CD4-positive, alpha-beta T cell treated with Interleukin-6 for 4 hours (primary cell): ENCODE data around the gene BLID.

Source experiments
- DNase-seq: peaks from one replicate; pipeline ENCODE4 v3.0.0-alpha.2; 2020; ENCODE audit warnings: mixed read lengths

The BLID gene

GRCh38 chr11:122115524-122116379 lies at the start of gene BLID:
BLID (minus strand) TSS chr11:122116215; CDS start chr11:122115922, 293 bp downstream.
- DNase-seq = no peak

GRCh38 chr11:122163053-122163819 lies 47.2 kb upstream of the BLID start:
- DNase-seq = no peak

- no peak for DNase-seq
These were observed 46.1 kb upstream of the BLID start for GRCh38 chr11:122162095-122162494.

GRCh38 chr11:122160841-122161590 lies 45.0 kb upstream of the BLID start:
- DNase-seq = no peak

GRCh38 chr11:122159861-122160260 lies 43.8 kb upstream of the BLID start:
- DNase-seq = no peak

GRCh38 chr11:122159173-122159721 lies 43.2 kb upstream of the BLID start:
- no peak for DNase-seq

- no peak for DNase-seq
These were observed 42.2 kb upstream of the BLID start for GRCh38 chr11:122158171-122158570.

GRCh38 chr11:122157653-122158161 lies 41.7 kb upstream of the BLID start:
- DNase-seq = no peak

- DNase-seq = no peak
These were observed 40.9 kb upstream of the BLID start for GRCh38 chr11:122156940-122157382.

GRCh38 chr11:122155765-122156527 lies 39.9 kb upstream of the BLID start:
- no peak for DNase-seq

- no peak for DNase-seq
These were observed 39.0 kb upstream of the BLID start for GRCh38 chr11:122154994-122155393.

- DNase-seq = no peak
These were observed 38.2 kb upstream of the BLID start for GRCh38 chr11:122154227-122154626.

GRCh38 chr11:122153746-122154145 lies 37.7 kb upstream of the BLID start:
- no peak for DNase-seq

GRCh38 chr11:122150216-122151124 lies 34.5 kb upstream of the BLID start:
- no peak for DNase-seq

GRCh38 chr11:122149202-122149601 lies 33.2 kb upstream of the BLID start:
- DNase-seq = no peak

GRCh38 chr11:122146475-122146874 lies 30.5 kb upstream of the BLID start:
- DNase-seq = no peak

GRCh38 chr11:122145715-122146274 lies 29.8 kb upstream of the BLID start:
- DNase-seq = no peak

- DNase-seq = no peak
These were observed 28.7 kb upstream of the BLID start for GRCh38 chr11:122144752-122145151.

GRCh38 chr11:122141725-122142124 lies 25.7 kb upstream of the BLID start:
- DNase-seq = no peak

GRCh38 chr11:122140500-122140899 lies 24.5 kb upstream of the BLID start:
- DNase-seq = no peak

GRCh38 chr11:122139595-122139866 lies 23.5 kb upstream of the BLID start:
- no peak for DNase-seq
